Thyroid gland (tissue), 4 donors: ENCODE data around the gene PODNL1.

Experiments
- POLR2A ChIP-seq, 2 donors: fragments of 450-650 bp; IDR thresholded peaks; one replicate each; pipeline ENCODE4 v1.6.1; 2017; ENCODE audit warnings: antibody characterized with exemption in 2 of 2, mild to moderate bottlenecking in 2 of 2, moderate library complexity in 1 of 2
- TF ChIP-seq, protein P1 (sequence below), 6 experiments: fragments of 200-600 bp in 3 of 6; fragments of 450-650 bp in 3 of 6; sonication (generic) in 3 of 6; IDR thresholded peaks; one replicate each; pipeline ENCODE4 v1.5.1; 2016 to 2019; ENCODE audit warnings: antibody characterized with exemption in 6 of 6, mild to moderate bottlenecking in 2 of 6, inconsistent platforms in 1 of 6, moderate library complexity in 1 of 6

DNA sequence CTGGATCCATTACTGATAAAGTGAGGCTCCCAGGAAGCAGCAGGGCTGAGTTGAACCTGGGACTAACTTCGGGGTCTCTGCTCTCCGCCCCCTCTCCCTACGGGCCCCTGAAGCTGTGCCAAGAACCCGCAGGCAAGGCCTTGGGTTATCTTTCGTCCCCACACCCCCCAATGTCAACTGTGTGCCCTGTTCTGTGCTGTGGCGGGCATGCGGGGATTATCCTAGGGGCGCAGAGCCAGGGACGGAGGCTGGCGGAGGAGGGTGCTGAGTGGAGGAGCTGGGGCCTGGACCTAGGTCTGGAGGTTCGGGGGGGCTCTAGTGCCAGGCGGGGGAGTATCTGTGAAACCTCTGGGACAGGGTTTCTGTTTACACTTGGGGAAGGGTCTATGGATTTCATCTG lies 41.5 kb upstream of the PODNL1 start:
- no peak for TF ChIP-seq POLR2A (IDR thresholded peaks at IDR 0.05)
- TF ChIP-seq, protein P1, sequence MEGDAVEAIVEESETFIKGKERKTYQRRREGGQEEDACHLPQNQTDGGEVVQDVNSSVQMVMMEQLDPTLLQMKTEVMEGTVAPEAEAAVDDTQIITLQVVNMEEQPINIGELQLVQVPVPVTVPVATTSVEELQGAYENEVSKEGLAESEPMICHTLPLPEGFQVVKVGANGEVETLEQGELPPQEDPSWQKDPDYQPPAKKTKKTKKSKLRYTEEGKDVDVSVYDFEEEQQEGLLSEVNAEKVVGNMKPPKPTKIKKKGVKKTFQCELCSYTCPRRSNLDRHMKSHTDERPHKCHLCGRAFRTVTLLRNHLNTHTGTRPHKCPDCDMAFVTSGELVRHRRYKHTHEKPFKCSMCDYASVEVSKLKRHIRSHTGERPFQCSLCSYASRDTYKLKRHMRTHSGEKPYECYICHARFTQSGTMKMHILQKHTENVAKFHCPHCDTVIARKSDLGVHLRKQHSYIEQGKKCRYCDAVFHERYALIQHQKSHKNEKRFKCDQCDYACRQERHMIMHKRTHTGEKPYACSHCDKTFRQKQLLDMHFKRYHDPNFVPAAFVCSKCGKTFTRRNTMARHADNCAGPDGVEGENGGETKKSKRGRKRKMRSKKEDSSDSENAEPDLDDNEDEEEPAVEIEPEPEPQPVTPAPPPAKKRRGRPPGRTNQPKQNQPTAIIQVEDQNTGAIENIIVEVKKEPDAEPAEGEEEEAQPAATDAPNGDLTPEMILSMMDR (IDR thresholded peaks at IDR 0.05), result no peak
